Measurements from ENCODE around the gene NUP43. TPM values are rescaled to one million over a fixed set of nuclear protein-coding genes. Genes with fewer than 3 reads are reported as not detected.
"Not testable (repeated sequence)": the region's sequence is repeated elsewhere in the genome, so short reads cannot be mapped to it uniquely, and the experiment has no call there.

NUP43 gene
- total and polyA plus RNA-seq, 5 donors = 11.8 to 24.9 (median 23.4) TPM

GRCh38 chr6:149761438-149761837 lies 15.1 kb upstream of the NUP43 start:
- Histone ChIP-seq H3K4me1 (ENCODE audit: control insufficient read depth, insufficient read depth, low read length) (no peaks in the 10 kb centered on the region), H3K4me3 (ENCODE audit: low read length) (no peak overlapping the region), H3K9me3 (ENCODE audit: control insufficient read depth, low read length) (no peaks in the 10 kb centered on the region), H3K27ac (ENCODE audit: low read length) (no peak overlapping the region), H3K27me3 (ENCODE audit: control insufficient read depth, insufficient read depth) (no peaks in the 10 kb centered on the region)
- intact Hi-C loops (cut with DNase I) = no loop called here
- WGBS = 88% methylated on average over 1 of the region's 1 CpG
- ATAC-seq (no peak), DNase-seq (no peak)

GRCh38 chr6:149756261-149756636 lies 9.9 kb upstream of the NUP43 start:
- 94% methylated on average over 7 of the region's 7 CpGs for WGBS
- Histone ChIP-seq H3K4me1 (ENCODE audit: control insufficient read depth, insufficient read depth, low read length) (peaks cover 2% of the 10 kb centered on the region), H3K27me3 (ENCODE audit: control insufficient read depth, insufficient read depth) (no peaks in the 10 kb centered on the region), H3K27ac (ENCODE audit: low read length) (no peak overlapping the region), H3K4me3 (ENCODE audit: low read length) (no peak overlapping the region), H3K9me3 (ENCODE audit: control insufficient read depth, low read length) (no peaks in the 10 kb centered on the region)
- DNase-seq = no peak
- intact Hi-C loops (cut with DNase I) = no loop called here
- no peak for ATAC-seq

GRCh38 chr6:149755300-149756260 lies 9.3 kb upstream of the NUP43 start:
- intact Hi-C loops (cut with DNase I) = no loop called here

GRCh38 chr6:149754548-149754947 lies 8.2 kb upstream of the NUP43 start:
- DNase-seq = no peak

More at GRCh38 chr6:149755300-149756260, 9.3 kb upstream of the NUP43 start:
- Histone ChIP-seq H3K27ac (ENCODE audit: low read length) (peak overlapping the region; percentile 45), H3K9me3 (ENCODE audit: control insufficient read depth, low read length) (no peaks in the 10 kb centered on the region), H3K27me3 (ENCODE audit: control insufficient read depth, insufficient read depth) (no peaks in the 10 kb centered on the region), H3K4me3 (ENCODE audit: low read length) (no peak overlapping the region), H3K4me1 (ENCODE audit: control insufficient read depth, insufficient read depth, low read length) (peaks cover 2% of the 10 kb centered on the region)
- 82% methylated on average over 9 of the region's 9 CpGs for WGBS
- ATAC-seq (peak; percentile 68 to 73), DNase-seq (no peak)

GRCh38 chr6:149753374-149753637 lies 7.0 kb upstream of the NUP43 start:
- H3K4me3 ChIP-seq (ENCODE audit: low read length); H3K4me1 ChIP-seq (ENCODE audit: control insufficient read depth, insufficient read depth, low read length); H3K9me3 ChIP-seq (ENCODE audit: control insufficient read depth, low read length); H3K27me3 ChIP-seq (ENCODE audit: control insufficient read depth, insufficient read depth); ATAC-seq; H3K27ac ChIP-seq (ENCODE audit: low read length); intact Hi-C loops (cut with DNase I); DNase-seq: not testable (repeated sequence)
- 88% methylated on average over 3 of the region's 3 CpGs for WGBS

More at GRCh38 chr6:149754548-149754947, 8.2 kb upstream of the NUP43 start:
- ATAC-seq = no peak
- Histone ChIP-seq H3K4me1 (ENCODE audit: control insufficient read depth, insufficient read depth, low read length) (peaks cover 2% of the 10 kb centered on the region), H3K4me3 (ENCODE audit: low read length) (no peak overlapping the region), H3K27ac (ENCODE audit: low read length) (no peak overlapping the region), H3K9me3 (ENCODE audit: control insufficient read depth, low read length) (no peaks in the 10 kb centered on the region), H3K27me3 (ENCODE audit: control insufficient read depth, insufficient read depth) (no peaks in the 10 kb centered on the region)
- intact Hi-C loops (cut with DNase I) = no loop called here
- 74% methylated on average over 4 of the region's 4 CpGs for WGBS

- intact Hi-C loops (cut with DNase I) = no loop called here
- no peaks in the 10 kb centered on the region for H3K27me3 ChIP-seq (ENCODE audit: control insufficient read depth, insufficient read depth)
- H3K27ac ChIP-seq (ENCODE audit: low read length) = no peak overlapping the region
- H3K4me3 ChIP-seq (ENCODE audit: low read length) = no peak overlapping the region
- H3K9me3 ChIP-seq (ENCODE audit: control insufficient read depth, low read length) = no peaks in the 10 kb centered on the region
- WGBS = 78% methylated on average over 4 of the region's 4 CpGs
- no peak for DNase-seq
- ATAC-seq = no peak
- peaks cover 2% of the 10 kb centered on the region for H3K4me1 ChIP-seq (ENCODE audit: control insufficient read depth, insufficient read depth, low read length)
These were observed 6.5 kb upstream of the NUP43 start for GRCh38 chr6:149752600-149753373.

- H3K27me3 ChIP-seq (ENCODE audit: control insufficient read depth, insufficient read depth); DNase-seq; H3K9me3 ChIP-seq (ENCODE audit: control insufficient read depth, low read length); H3K4me1 ChIP-seq (ENCODE audit: control insufficient read depth, insufficient read depth, low read length); intact Hi-C loops (cut with DNase I); H3K27ac ChIP-seq (ENCODE audit: low read length); ATAC-seq; H3K4me3 ChIP-seq (ENCODE audit: low read length): not testable (repeated sequence)
- WGBS = 98% methylated on average over 5 of the region's 5 CpGs
These were observed 5.6 kb upstream of the NUP43 start for GRCh38 chr6:149751920-149752319.

GRCh38 chr6:149751239-149751638 lies 4.9 kb upstream of the NUP43 start:
- H3K27ac ChIP-seq (ENCODE audit: low read length) = no peak overlapping the region
- no peak overlapping the region for H3K4me3 ChIP-seq (ENCODE audit: low read length)
- H3K9me3 ChIP-seq (ENCODE audit: control insufficient read depth, low read length) = no peaks in the 10 kb centered on the region
- peaks cover 2% of the 10 kb centered on the region for H3K4me1 ChIP-seq (ENCODE audit: control insufficient read depth, insufficient read depth, low read length)
- ATAC-seq (no peak), DNase-seq (no peak)
- H3K27me3 ChIP-seq (ENCODE audit: control insufficient read depth, insufficient read depth) = no peaks in the 10 kb centered on the region
- intact Hi-C loops (cut with DNase I) = no loop called here
- 82% methylated on average over 8 of the region's 8 CpGs for WGBS

GRCh38 chr6:149750136-149750609 lies 3.8 kb upstream of the NUP43 start:
- DNase-seq (peak; percentile 43 to 82 (median 76)), ATAC-seq (peak; percentile 40 to 56)
- H3K9me3 ChIP-seq (ENCODE audit: control insufficient read depth, low read length) = no peaks in the 10 kb centered on the region
- H3K27ac ChIP-seq (ENCODE audit: low read length) = peak overlapping the region; percentile 93
- under 1% methylated on average over 25 of the region's 25 CpGs for WGBS
- H3K4me3 ChIP-seq (ENCODE audit: low read length) = peak overlapping the region; percentile 91
- H3K27me3 ChIP-seq (ENCODE audit: control insufficient read depth, insufficient read depth) = no peaks in the 10 kb centered on the region
- no peaks in the 10 kb centered on the region for H3K4me1 ChIP-seq (ENCODE audit: control insufficient read depth, insufficient read depth, low read length)
- intact Hi-C loops (cut with DNase I) = no loop called here

GRCh38 chr6:149749594-149750135 lies 3.3 kb upstream of the NUP43 start, which contains the start of gene PCMT1:
TSS of gene PCMT1 (plus strand) at chr6:149749741. CDS start at chr6:149749902, 161 bp downstream.
- Histone ChIP-seq H3K27me3 (ENCODE audit: control insufficient read depth, insufficient read depth) (no peaks in the 10 kb centered on the region), H3K27ac (ENCODE audit: low read length) (peak within 1 kb of the TSS; percentile 96), H3K4me1 (ENCODE audit: control insufficient read depth, insufficient read depth, low read length) (no peaks in the 10 kb centered on the region), H3K9me3 (ENCODE audit: control insufficient read depth, low read length) (no peaks in the 10 kb centered on the region), H3K4me3 (ENCODE audit: low read length) (peak within 1 kb of the TSS; percentile 91)
- peak; percentile 94 to 97 (median 97) for DNase-seq
- intact Hi-C loops (cut with DNase I) = no loop called here
- under 1% methylated on average over 60 of the region's 60 CpGs for WGBS
- peak; percentile 99 for ATAC-seq

Data from right cardiac atrium (tissue), 5 donors.